IgD-negative memory B cell (primary cell): ENCODE data around the gene STEAP2. TPM values are rescaled to one million over a fixed set of nuclear protein-coding genes. Genes with fewer than 3 reads are reported as not detected.
A peak's percentile ranks its signal among the peaks of the same experiment; 100 is the strongest.
"Not testable (repeated sequence)": the region's sequence is repeated elsewhere in the genome, so short reads cannot be mapped to it uniquely, and the experiment has no call there.

Experiments used
- H3K27ac Mint-ChIP-seq, 3 donors: one replicate each; pipeline ENCODE4 v1.8.0; 2020 to 2022; ENCODE audit warnings: mild to moderate bottlenecking in 3 of 3, mixed read lengths in 3 of 3, moderate library complexity in 1 of 3
- H3K27me3 Mint-ChIP-seq: one replicate; pipeline ENCODE4 v1.8.0; 2021; ENCODE audit warnings: mixed read lengths
- H3K36me3 Mint-ChIP-seq: one replicate; pipeline ENCODE4 v1.8.0; 2020; ENCODE audit warnings: mild to moderate bottlenecking, mixed read lengths
- H3K4me1 Mint-ChIP-seq, 3 donors: one replicate each; pipeline ENCODE4 v1.8.0; 2020 to 2022; ENCODE audit warnings: mixed read lengths in 3 of 3, mild to moderate bottlenecking in 1 of 3
- H3K4me3 Mint-ChIP-seq, 4 donors: one replicate each; pipeline ENCODE4 v1.8.0; 2020 to 2022; ENCODE audit warnings: mild to moderate bottlenecking in 4 of 4, mixed read lengths in 4 of 4, moderate library complexity in 3 of 4
- H3K9me3 Mint-ChIP-seq, 3 donors: one replicate each; pipeline ENCODE4 v1.8.0; 2020 to 2021; ENCODE audit warnings: mixed read lengths in 3 of 3, mild to moderate bottlenecking in 1 of 3
- polyA plus RNA-seq: library from polyadenylated mRNA; unstranded; fragments of 300-500 nt; fragmentation: Illumina TruSeq; gene quantifications from one replicate; pipeline ENCODE4 v1.2.3, GENCODE V29; 2021

The STEAP2 gene
- polyA plus RNA-seq, 1 donor from 2014 or later = not detected

DNA sequence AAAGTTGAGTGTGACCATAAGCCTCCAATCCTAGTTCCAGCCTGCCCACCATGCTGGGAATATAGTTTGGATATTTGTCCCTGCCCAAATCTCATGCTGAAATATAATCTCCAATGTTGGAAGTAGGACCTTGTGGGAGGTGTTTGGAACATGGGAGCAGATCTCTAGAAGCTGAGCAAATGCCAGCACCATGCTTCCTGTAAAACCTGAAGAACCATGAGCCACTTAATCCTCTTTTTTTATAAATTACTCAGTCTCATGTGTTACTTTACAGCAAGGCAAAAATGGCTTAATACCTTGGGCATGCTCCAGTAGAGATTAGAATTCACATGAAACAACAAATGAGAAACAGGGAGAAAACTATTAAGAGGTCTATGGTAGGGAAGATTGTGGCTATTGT is 30.1 kb upstream of the STEAP2 start:
- no peak overlapping the region for H3K27ac Mint-ChIP-seq
- peaks cover 0 to 2% (median 0%) of the 10 kb centered on the region in 3 donors for H3K9me3 Mint-ChIP-seq
- peaks cover 7 to 14% (median 8%) of the 10 kb centered on the region in 3 donors for H3K4me1 Mint-ChIP-seq
- H3K4me3 Mint-ChIP-seq = no peak overlapping the region
- no peaks in the 10 kb centered on the region for H3K27me3 Mint-ChIP-seq
- H3K36me3 Mint-ChIP-seq = no peaks in the 10 kb centered on the region

DNA sequence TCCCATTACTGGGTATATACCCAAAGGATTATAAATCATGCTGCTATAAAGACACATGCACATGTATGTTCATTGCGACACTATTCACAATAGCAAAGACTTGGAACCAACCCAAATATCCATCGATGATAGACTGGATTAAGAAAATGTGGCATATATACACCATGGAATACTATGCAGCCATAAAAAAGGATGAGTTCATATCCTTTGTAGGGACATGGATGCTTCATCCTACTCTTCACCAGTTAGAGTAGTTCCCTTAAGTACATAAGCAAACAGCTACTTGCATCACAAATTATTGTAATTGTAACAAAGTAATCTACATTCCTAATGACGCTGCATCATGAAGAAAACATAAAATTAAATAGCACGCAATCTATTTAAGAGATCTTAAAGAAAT is 25.2 kb upstream of the STEAP2 start:
- not testable (repeated sequence) for H3K27ac Mint-ChIP-seq

DNA sequence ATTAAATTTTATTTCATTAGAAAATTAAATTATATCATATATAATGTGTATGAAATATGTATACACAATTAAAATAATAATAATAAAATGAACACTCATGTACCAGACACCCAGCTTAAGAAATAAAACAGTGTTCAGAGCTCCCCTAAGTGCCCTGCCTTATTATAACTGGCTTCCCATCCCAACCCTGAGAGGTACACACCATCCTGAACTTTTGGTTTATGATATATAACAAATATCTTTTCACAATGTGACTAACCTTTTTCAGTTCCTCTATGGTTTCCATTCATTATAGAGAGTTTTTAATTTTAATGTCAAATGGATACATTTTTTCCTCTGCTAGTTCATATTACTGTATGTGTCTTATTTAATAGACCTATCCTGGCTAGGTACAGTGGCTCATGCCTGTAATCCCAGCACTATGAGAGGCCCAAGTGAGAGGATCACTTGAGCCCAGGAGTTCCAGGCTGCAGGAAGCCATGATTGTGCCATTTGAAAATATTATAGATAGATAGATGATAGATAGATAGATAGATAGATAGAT is 24.0 kb upstream of the STEAP2 start:
- H3K9me3 Mint-ChIP-seq = peaks cover 0 to 14% (median 2%) of the 10 kb centered on the region in 3 donors
- peaks cover 0 to 4% (median 0%) of the 10 kb centered on the region in 3 donors for H3K4me1 Mint-ChIP-seq
- H3K4me3 Mint-ChIP-seq = no peak overlapping the region
- H3K36me3 Mint-ChIP-seq = no peaks in the 10 kb centered on the region
- H3K27me3 Mint-ChIP-seq = no peaks in the 10 kb centered on the region
- no peak overlapping the region for H3K27ac Mint-ChIP-seq

More for the DNA sequence above, 25.2 kb upstream of the STEAP2 start:
- not testable (repeated sequence) for H3K36me3 Mint-ChIP-seq, H3K4me1 Mint-ChIP-seq, H3K9me3 Mint-ChIP-seq, H3K27me3 Mint-ChIP-seq, H3K4me3 Mint-ChIP-seq

DNA sequence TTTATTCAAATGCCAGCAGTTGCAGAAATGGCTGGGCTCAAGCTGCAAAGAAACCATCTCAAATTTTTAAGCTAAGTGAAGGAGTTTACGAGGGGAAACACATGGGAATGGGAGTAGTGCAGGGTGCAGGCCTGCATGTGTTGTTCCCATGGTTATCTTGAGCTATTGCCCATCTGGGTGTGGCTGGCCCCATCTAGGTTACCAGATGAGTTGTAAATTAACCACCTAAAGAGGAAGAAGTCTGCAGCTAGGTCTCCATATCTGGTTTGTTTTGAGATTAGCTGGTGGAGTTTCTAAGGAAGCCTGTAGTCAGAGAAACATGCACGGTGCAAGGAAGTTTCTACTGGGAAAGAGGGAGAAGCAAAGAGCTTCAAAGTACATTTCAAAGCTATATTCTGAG is 23.3 kb upstream of the STEAP2 start:
- Mint-ChIP-seq H3K27me3 (no peaks in the 10 kb centered on the region), H3K36me3 (no peaks in the 10 kb centered on the region), H3K27ac (no peak overlapping the region), H3K4me3 (no peak overlapping the region), H3K9me3 (peaks cover 0 to 19% (median 2%) of the 10 kb centered on the region in 3 donors), H3K4me1 (peaks cover 0 to 4% (median 0%) of the 10 kb centered on the region in 3 donors)

DNA sequence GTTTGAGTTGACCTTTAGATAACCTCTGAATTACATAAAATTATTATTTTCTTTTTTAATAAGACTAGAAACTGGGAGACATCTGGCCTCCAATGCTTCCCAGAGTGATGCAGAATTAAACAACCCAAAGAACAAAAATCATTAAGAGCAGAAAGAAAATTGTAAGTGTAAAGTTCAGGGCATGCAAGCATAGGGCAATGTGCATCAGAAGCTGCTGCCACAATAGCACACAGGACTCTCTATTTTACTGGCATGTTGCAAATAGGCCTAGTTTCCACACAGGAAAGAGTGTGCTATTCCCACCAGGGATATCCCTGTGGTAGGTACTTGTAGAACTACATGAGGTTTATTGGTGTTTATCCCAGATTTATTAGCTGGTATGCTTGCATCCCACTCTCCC is 20.5 kb upstream of the STEAP2 start:
- Mint-ChIP-seq H3K4me1 (peaks cover 0 to 4% (median 0%) of the 10 kb centered on the region in 3 donors), H3K27ac (no peak overlapping the region), H3K27me3 (no peaks in the 10 kb centered on the region), H3K36me3 (no peaks in the 10 kb centered on the region), H3K4me3 (no peak overlapping the region), H3K9me3 (peaks cover 0 to 19% (median 2%) of the 10 kb centered on the region in 3 donors)

DNA sequence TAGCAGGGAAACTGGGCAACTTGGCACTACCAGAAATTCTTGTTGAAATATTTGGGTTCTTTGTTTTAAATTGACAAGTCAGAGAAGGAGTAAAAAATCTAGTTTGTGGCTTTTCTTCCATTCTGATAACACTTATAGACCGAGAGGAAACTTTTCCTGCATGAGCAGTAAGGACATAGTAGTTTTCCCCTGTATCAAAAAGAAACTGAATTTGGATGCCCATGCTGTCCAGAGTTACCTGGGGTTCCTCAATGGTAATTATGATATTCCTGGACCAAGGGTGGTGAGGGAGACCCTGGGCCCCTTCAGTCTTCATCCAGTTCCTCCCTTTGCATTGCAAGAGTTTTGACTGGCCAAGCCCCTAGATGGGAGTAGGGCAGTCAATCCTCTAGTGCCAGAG is 19.9 kb upstream of the STEAP2 start:
- no peaks in the 10 kb centered on the region for H3K36me3 Mint-ChIP-seq
- no peaks in the 10 kb centered on the region for H3K27me3 Mint-ChIP-seq
- H3K4me1 Mint-ChIP-seq = peaks cover 0 to 4% (median 2%) of the 10 kb centered on the region in 3 donors
- no peak overlapping the region for H3K4me3 Mint-ChIP-seq
- no peak overlapping the region for H3K27ac Mint-ChIP-seq
- H3K9me3 Mint-ChIP-seq = peaks cover 0 to 19% (median 4%) of the 10 kb centered on the region in 3 donors

DNA sequence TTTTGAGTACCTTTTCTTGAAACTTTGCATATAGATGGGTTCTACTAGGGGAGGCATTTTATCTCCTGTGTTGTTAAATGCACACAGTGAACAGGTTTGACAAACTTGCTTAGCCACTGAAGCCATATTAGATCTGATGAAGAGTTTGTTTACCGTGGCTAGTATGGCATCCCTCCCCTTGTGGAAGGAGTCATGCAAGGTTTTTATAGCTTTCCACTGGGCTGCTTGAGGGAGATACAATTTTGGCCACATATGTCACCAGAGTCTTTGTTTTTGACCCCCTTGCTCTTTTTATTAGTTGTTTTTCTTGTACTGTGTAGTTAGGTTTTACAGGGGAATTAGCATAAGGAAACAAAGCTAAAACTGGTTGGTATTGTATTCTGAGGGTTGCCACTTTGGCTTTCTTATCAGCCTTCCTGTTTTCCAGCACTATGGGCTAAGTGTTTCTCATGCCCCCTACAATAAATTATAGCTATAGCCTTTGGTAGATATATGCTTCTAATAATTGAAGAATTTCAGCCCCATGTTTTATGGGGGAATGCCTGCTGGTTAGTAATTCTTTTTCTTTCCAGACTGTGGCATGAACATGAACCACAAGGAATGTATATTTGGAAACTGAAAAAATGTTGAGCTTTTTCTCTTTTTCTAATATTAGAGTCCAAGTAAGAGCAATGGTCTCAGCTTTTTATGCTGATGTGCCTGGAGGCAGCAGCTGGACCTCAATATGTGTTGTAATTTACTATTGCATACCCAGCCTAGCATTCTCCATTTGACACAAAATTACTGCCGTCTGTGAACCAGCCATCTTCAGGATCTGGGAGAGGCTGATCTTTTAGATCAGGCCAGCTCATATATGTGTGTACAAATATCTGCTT is 18.4 kb upstream of the STEAP2 start:
- Mint-ChIP-seq H3K4me3 (no peak overlapping the region), H3K27me3 (no peaks in the 10 kb centered on the region), H3K36me3 (no peaks in the 10 kb centered on the region), H3K27ac (peak overlapping the region in 1 of 3 donors; percentile 67), H3K4me1 (peaks cover 0 to 3% (median 2%) of the 10 kb centered on the region in 3 donors), H3K9me3 (peaks cover 0 to 19% (median 4%) of the 10 kb centered on the region in 3 donors)

DNA sequence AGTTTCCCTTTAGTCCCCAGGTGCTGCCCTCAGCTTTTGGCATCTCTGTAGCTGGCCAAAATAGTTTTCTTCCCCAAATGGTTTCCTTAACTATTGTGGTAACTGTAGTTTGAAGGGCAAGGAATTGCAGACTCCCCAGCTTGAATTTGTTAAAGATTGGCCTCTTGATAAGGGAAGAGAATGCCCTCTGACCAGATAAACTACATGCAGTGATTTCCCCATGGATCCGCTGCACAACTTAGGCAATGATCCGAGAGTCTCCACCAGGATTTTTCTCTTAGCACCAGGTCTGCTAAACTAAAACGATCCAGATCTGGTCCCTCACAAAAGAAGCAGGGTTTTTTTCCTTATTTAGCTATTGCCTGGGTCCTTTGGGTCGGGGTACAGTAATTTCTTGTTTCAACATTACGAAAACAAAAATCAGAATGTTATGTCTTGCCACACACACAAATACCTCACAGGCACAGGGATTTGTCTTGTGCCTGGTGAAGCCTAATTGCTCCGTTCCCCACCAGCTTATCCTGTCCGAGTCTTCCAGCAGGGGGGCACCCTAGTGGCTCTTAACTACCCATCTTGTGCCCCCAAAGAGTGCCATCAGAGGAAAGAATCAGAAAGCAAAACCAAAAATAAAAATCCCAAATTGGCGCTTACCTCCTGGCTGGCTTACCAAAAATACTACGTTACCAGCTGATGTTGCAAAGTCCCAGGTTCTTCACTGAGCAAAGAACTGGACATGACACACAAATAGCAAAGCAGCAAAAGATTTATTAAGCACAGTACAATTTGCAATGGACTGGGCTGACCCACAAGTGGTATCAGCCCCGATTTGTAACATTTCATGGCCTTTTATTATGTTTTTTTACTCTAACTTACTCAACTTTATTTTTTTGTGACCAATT is 16.4 kb upstream of the STEAP2 start:
- Mint-ChIP-seq H3K27me3 (no peaks in the 10 kb centered on the region), H3K9me3 (peaks cover 0 to 15% (median 3%) of the 10 kb centered on the region in 3 donors), H3K4me3 (no peak overlapping the region), H3K27ac (no peak overlapping the region), H3K36me3 (no peaks in the 10 kb centered on the region), H3K4me1 (peaks cover 0 to 2% (median 0%) of the 10 kb centered on the region in 3 donors)

DNA sequence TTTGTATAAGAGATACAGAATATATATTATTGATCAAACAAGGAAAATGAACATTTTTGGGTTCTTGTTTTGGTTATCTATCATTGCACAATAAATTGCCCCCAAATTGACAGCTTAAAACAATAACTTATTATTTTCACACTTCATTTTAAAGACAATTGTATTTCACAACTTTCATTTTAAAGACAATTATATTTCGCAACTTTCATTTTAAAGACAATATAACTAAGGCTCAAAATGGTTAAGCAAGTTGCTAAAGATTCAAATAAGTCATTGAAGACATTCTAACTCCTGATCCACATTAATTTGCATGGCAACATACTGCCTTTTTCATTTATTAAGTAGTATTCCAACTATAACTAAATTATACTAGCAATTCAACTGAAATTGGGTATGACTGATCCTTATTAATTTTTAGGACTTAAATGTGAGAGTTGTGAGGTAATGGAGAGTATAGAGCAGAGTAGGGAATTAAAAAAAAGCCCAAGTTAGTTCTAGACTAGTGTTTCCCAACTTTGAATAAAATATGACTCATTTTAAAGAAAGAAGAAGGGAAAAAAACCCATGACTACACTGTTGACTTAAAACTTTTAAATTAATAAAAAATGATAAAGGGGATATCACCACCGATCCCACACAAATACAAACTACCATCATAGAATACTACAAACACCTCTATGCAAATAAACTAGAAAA is 9.9 kb upstream of the STEAP2 start:
- no peaks in the 10 kb centered on the region for H3K36me3 Mint-ChIP-seq
- no peak overlapping the region for H3K27ac Mint-ChIP-seq
- H3K27me3 Mint-ChIP-seq = no peaks in the 10 kb centered on the region
- peaks cover 0 to 1% (median 0%) of the 10 kb centered on the region in 3 donors for H3K9me3 Mint-ChIP-seq
- H3K4me3 Mint-ChIP-seq = no peak overlapping the region
- peaks cover 0 to 5% (median 0%) of the 10 kb centered on the region in 3 donors for H3K4me1 Mint-ChIP-seq

DNA sequence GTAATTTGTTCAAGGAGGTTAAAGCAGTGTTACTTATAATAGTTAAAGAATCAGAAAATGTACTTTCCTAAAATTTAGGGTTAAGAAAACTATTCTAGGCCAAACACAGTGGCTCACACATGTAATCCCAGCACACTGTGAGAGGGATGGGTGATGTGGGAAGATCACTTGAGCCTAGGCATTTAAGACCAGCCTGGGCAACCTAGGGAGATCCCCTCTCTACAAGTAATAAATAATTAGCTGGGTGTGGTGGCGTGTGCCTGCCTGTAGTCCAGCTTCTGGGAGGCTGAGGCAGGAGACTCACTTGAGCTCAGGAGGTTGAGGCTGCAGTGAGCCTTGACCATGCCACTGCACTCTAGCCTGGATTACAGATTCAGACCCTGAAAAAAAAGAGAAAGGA is 3.6 kb upstream of the STEAP2 start:
- Mint-ChIP-seq H3K4me1 (peaks cover 0 to 10% (median 8%) of the 10 kb centered on the region in 3 donors), H3K9me3 (peaks cover 0 to under 1% (median 0%) of the 10 kb centered on the region in 3 donors), H3K36me3 (no peaks in the 10 kb centered on the region), H3K27me3 (peaks cover 11% of the 10 kb centered on the region), H3K4me3 (no peak overlapping the region), H3K27ac (no peak overlapping the region)

DNA sequence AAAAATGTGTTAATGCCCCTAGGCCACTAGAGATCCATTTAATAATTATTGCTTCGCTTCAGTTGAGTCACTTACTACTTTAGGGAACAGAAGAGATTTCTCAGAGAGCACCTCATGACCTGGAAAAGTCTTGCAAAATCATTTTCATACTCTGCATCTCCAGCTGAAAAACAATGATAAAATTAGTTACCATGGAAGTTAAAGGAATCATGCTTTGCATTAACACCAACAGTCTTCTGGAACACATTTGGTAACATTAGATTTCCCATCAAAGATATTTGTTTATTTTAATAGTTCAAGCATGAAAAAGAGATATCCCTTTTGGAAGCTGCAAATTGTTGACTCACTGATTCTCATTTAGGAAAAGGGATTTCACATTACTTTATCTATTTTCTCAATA is 1.8 kb upstream of the STEAP2 start:
- Mint-ChIP-seq H3K27ac (no peak overlapping the region), H3K36me3 (no peaks in the 10 kb centered on the region), H3K4me3 (no peak overlapping the region), H3K4me1 (peaks cover 0 to 10% (median 8%) of the 10 kb centered on the region in 3 donors), H3K9me3 (no peaks in the 10 kb centered on the region), H3K27me3 (peaks cover 11% of the 10 kb centered on the region)

DNA sequence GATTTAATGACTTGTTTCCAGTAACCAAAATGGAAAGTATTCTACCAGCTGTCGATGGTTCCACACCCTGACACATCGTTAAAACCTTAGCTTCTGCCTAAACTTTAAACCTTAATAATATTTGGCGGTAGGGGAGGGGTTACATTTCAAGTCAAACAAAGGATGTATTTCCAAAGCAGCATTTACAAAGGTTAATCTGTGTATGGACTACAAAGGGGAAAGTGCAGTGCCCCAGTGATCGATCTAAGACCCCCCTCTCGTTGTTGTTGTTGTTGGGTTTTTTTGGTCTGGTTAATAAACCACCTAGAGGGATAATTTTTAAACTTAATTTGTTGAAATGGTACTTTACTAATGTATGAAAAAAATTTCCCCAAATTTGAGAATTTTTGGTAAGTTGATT is 1.1 kb upstream of the STEAP2 start:
- H3K4me3 Mint-ChIP-seq = peak overlapping the region in 1 of 4 donors; percentile 88

DNA sequence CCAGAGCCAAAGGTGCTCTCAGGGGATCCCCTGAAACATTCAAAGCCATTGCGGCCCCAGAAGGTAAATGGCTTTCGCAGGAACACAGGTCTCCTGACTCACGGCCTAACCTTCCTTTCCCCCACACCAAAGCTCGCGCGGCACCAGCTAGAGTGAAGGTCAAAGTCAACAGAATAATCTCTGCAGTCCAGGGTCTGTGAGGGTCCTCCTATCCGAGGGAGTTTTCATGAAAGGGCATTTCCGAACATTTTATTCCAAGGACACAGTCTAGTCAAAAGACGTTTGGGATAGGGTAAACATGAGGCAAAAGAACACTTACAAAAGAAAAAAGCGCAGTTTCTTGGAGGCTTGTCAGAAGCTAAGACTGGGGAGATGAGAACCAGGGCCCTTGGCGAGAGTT is 559 bp upstream of the STEAP2 start:
- H3K27me3 Mint-ChIP-seq = peaks cover 11% of the 10 kb centered on the region
- H3K27ac Mint-ChIP-seq = no peak overlapping the region
- peaks cover 0 to 10% (median 8%) of the 10 kb centered on the region in 3 donors for H3K4me1 Mint-ChIP-seq
- H3K4me3 Mint-ChIP-seq = peak overlapping the region in 2 of 4 donors; percentile 62 to 88
- H3K36me3 Mint-ChIP-seq = no peaks in the 10 kb centered on the region
- no peaks in the 10 kb centered on the region for H3K9me3 Mint-ChIP-seq

More for the DNA sequence above, 1.1 kb upstream of the STEAP2 start:
- peaks cover 0 to 10% (median 8%) of the 10 kb centered on the region in 3 donors for H3K4me1 Mint-ChIP-seq
- H3K9me3 Mint-ChIP-seq = no peaks in the 10 kb centered on the region
- H3K27me3 Mint-ChIP-seq = peaks cover 11% of the 10 kb centered on the region
- H3K27ac Mint-ChIP-seq = no peak overlapping the region
- no peaks in the 10 kb centered on the region for H3K36me3 Mint-ChIP-seq

DNA sequence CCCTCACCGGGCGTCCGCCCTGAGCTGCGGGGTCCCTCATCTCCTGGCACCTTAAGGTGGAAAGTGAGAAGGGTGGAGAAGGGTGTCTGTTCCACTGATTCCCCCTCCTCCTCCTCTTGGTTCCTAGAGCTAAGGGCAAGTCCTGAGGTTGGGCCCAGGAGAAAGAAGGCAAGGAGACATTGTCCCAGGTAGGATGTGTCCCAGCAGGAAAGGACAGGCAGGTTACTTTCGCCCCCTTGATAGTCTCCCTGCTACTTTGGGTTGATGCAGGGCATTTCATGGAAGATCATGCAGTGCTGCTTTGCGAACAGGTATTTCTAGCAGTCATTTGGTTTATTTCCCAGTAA is 582 bp downstream of the STEAP2 start:
- Mint-ChIP-seq H3K4me1 (peaks cover 0 to 9% (median 2%) of the 10 kb centered on the region in 3 donors), H3K27me3 (peaks cover 11% of the 10 kb centered on the region), H3K27ac (no peak overlapping the region), H3K9me3 (no peaks in the 10 kb centered on the region), H3K4me3 (peak overlapping the region in 1 of 4 donors; percentile 47), H3K36me3 (no peaks in the 10 kb centered on the region)
